HEK293 (cell line): ENCODE measurements around the gene DICER1.

Source experiments
- CTCF ChIA-PET: fragments of 350-600 bp; formaldehyde crosslinking; extraction: SDS; loops from one replicate; lab custom pipeline; 2021; ENCODE audit warnings: antibody characterized with exemption; lab: Yijun Ruan, JAX
- POLR2A ChIA-PET: fragments of 300-600 bp; formaldehyde crosslinking; extraction: SDS; loops from one replicate; lab custom pipeline; 2020; ENCODE audit warnings: antibody characterized with exemption, inconsistent platforms; lab: Yijun Ruan, JAX
- H3K27ac ChIP-seq: fragments of 200-500 bp; sonication (Bioruptor generic); 2 replicates; pipeline ENCODE4 v1.5.1; 2014; ENCODE audit warnings: low read depth, low read length, control low read depth, inconsistent platforms; ENCODE audit errors: extremely low read depth
- H3K36me3 ChIP-seq, 2 experiments: fragments of 200-500 bp in 1 of 2; sonication (Bioruptor generic) in 1 of 2; 1 replicate in 1 of 2; 2 replicates in 1 of 2; pipeline ENCODE4 v1.5.1; 2014 to 2017; ENCODE audit warnings: inconsistent platforms in 2 of 2, low read length in 2 of 2; ENCODE audit not compliant: control insufficient read depth in 2 of 2, insufficient read depth in 1 of 2
- H3K4me1 ChIP-seq: fragments of 200-500 bp; sonication (Bioruptor generic); 2 replicates; pipeline ENCODE4 v1.5.1; 2014; ENCODE audit warnings: mild to moderate bottlenecking, low read length, inconsistent platforms; ENCODE audit not compliant: control insufficient read depth, insufficient read depth
- H3K4me3 ChIP-seq: 2 replicates; pipeline ENCODE4 v1.5.1; 2011; ENCODE audit warnings: low read depth, mild to moderate bottlenecking, control low read depth, low read length, moderate library complexity
- H3K9me3 ChIP-seq: fragments of 200-500 bp; sonication (Bioruptor generic); 2 replicates; pipeline ENCODE4 v1.5.1; 2014; ENCODE audit warnings: low read depth, low read length, inconsistent platforms; ENCODE audit not compliant: control insufficient read depth, insufficient read depth
- KLF9 ChIP-seq: fragments of 450-650 bp; formaldehyde crosslinking; IDR thresholded peaks from 2 replicates; pipeline ENCODE4 v1.5.1; 2016; ENCODE audit warnings: missing biosample characterization, missing genetic modification characterization, low read depth
- MEIS1 ChIP-seq: sonication (generic); formaldehyde crosslinking; IDR thresholded peaks from 2 replicates; pipeline ENCODE4 v1.8.1; 2022; ENCODE audit warnings: missing genetic modification reagents, mild to moderate bottlenecking, borderline replicate concordance
- PATZ1 ChIP-seq: fragments of 450-650 bp; formaldehyde crosslinking; IDR thresholded peaks from 2 replicates; pipeline ENCODE4 v1.5.1; 2016; ENCODE audit warnings: missing biosample characterization, missing genetic modification characterization
- PRDM2 ChIP-seq: fragments of 450-650 bp; formaldehyde crosslinking; IDR thresholded peaks from 2 replicates; pipeline ENCODE4 v1.5.1; 2016; ENCODE audit warnings: missing biosample characterization, missing genetic modification characterization, borderline replicate concordance
- SP2 ChIP-seq: fragments of 450-650 bp; formaldehyde crosslinking; IDR thresholded peaks from 2 replicates; pipeline ENCODE4 v1.5.1; 2016; ENCODE audit warnings: missing biosample characterization, missing genetic modification characterization
- TRIM28 ChIP-seq: IDR thresholded peaks from 2 replicates; pipeline ENCODE4 v1.6.1; 2011; ENCODE audit warnings: low read length, control low read depth, borderline replicate concordance
- ZBTB17 ChIP-seq: fragments of 450-650 bp; formaldehyde crosslinking; IDR thresholded peaks from 2 replicates; pipeline ENCODE4 v1.5.1; 2016; ENCODE audit warnings: missing biosample characterization, missing genetic modification characterization
- ZBTB7A ChIP-seq: fragments of 450-650 bp; formaldehyde crosslinking; IDR thresholded peaks from 2 replicates; pipeline ENCODE4 v1.5.1; 2016; ENCODE audit warnings: low read depth, missing biosample characterization, missing genetic modification characterization
- ZBTB8A ChIP-seq: fragments of 450-650 bp; formaldehyde crosslinking; IDR thresholded peaks from 2 replicates; pipeline ENCODE4 v1.5.1; 2016; ENCODE audit warnings: missing biosample characterization, missing genetic modification characterization
- ZNF10 ChIP-seq: fragments of 450-650 bp; formaldehyde crosslinking; IDR thresholded peaks from 2 replicates; pipeline ENCODE4 v1.5.1; 2017; ENCODE audit warnings: missing biosample characterization, missing genetic modification characterization
- ZNF175 ChIP-seq: fragments of 450-650 bp; formaldehyde crosslinking; IDR thresholded peaks from 2 replicates; pipeline ENCODE4 v1.5.1; 2016; ENCODE audit warnings: missing biosample characterization, missing genetic modification characterization
- ZNF23 ChIP-seq: fragments of 450-650 bp; formaldehyde crosslinking; IDR thresholded peaks from 2 replicates; pipeline ENCODE4 v1.5.1; 2016; ENCODE audit warnings: missing biosample characterization, missing genetic modification characterization, borderline replicate concordance
- ZNF394 ChIP-seq: fragments of 450-650 bp; formaldehyde crosslinking; IDR thresholded peaks from 2 replicates; pipeline ENCODE4 v1.5.1; 2016; ENCODE audit warnings: missing biosample characterization, missing genetic modification characterization, mild to moderate bottlenecking, moderate library complexity, borderline replicate concordance
- ZNF585B ChIP-seq: fragments of 450-650 bp; formaldehyde crosslinking; IDR thresholded peaks from 2 replicates; pipeline ENCODE4 v1.5.1; 2016; ENCODE audit warnings: missing biosample characterization, missing genetic modification characterization
- ZNF596 ChIP-seq: fragments of 450-650 bp; IDR thresholded peaks from 2 replicates; pipeline ENCODE4 v1.5.0; 2018; ENCODE audit warnings: missing biosample characterization, mild to moderate bottlenecking, missing genetic modification characterization, moderate library complexity
- ZNF707 ChIP-seq: fragments of 450-650 bp; formaldehyde crosslinking; IDR thresholded peaks from 2 replicates; pipeline ENCODE4 v1.5.1; 2016; ENCODE audit warnings: missing biosample characterization, missing genetic modification characterization
- ZNF792 ChIP-seq: fragments of 450-650 bp; formaldehyde crosslinking; IDR thresholded peaks from 2 replicates; pipeline ENCODE4 v1.5.1; 2016; ENCODE audit warnings: missing biosample characterization, missing genetic modification characterization
- TF ChIP-seq, protein P1 (sequence below): fragments of 450-650 bp; formaldehyde crosslinking; IDR thresholded peaks from 2 replicates; pipeline ENCODE4 v1.5.1; 2016; ENCODE audit warnings: missing biosample characterization, missing genetic modification characterization
- TF ChIP-seq, protein P2 (sequence below): fragments of 450-650 bp; formaldehyde crosslinking; IDR thresholded peaks from 2 replicates; pipeline ENCODE4 v1.5.1; 2017; ENCODE audit warnings: missing biosample characterization, missing genetic modification characterization
- TF ChIP-seq, protein P3 (sequence below): fragments of 450-650 bp; formaldehyde crosslinking; IDR thresholded peaks from 2 replicates; pipeline ENCODE4 v1.5.1; 2016; ENCODE audit warnings: missing biosample characterization, missing genetic modification characterization, borderline replicate concordance

DICER1 gene

GRCh38 chr14:95165517-95165916 is 8.2 kb upstream of the DICER1 start (continued):
- TF ChIP-seq PRDM2 (tag by site-specific recombination) (no peak), ZNF23 (tag by site-specific recombination) (no peak), ZNF10 (tag by site-specific recombination) (no peak), ZBTB17 (tag by site-specific recombination) (no peak)

DNA sequence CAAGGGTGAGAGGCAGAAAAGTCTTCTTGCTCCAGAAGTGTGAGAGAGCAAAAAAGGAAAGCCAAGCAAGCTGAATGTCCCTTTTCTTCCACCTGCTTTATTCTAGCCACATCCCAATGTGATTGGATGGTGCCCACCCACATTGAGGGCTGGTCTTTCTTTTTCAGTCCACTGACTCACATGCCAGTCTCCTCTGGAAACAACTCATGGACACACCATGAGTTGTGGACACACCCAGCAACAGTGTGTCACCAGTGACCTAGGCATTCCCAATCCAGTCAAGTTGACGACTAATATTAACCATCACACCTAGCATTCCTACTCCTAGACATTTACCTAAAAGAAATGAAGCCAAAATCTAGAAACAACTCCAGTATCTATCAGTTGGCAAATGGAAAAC is 7.2 kb upstream of the DICER1 start:
- Histone ChIP-seq H3K36me3 (no peaks in the 10 kb centered on the region), H3K9me3 (no peaks in the 10 kb centered on the region; the same call in 1 of the 2 replicates), H3K4me1 (no peaks in the 10 kb centered on the region), H3K4me3 (no peak overlapping the region), H3K27ac (no peak overlapping the region)
- TF ChIP-seq ZNF394 (tag by site-specific recombination) (no peak), ZNF707 (tag by site-specific recombination) (no peak), MEIS1 (CRISPR knock-in tag) (no peak), ZBTB7A (no peak), ZNF585B (tag by site-specific recombination) (no peak), TRIM28 (no peak), ZBTB8A (tag by site-specific recombination) (no peak), SP2 (tag by site-specific recombination) (no peak)
- TF ChIP-seq, protein P1, sequence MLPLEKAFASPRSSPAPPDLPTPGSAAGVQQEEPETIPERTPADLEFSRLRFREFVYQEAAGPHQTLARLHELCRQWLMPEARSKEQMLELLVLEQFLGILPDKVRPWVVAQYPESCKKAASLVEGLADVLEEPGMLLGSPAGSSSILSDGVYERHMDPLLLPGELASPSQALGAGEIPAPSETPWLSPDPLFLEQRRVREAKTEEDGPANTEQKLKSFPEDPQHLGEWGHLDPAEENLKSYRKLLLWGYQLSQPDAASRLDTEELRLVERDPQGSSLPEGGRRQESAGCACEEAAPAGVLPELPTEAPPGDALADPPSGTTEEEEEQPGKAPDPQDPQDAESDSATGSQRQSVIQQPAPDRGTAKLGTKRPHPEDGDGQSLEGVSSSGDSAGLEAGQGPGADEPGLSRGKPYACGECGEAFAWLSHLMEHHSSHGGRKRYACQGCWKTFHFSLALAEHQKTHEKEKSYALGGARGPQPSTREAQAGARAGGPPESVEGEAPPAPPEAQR (tag by site-specific recombination): no peak
- CTCF ChIA-PET: interaction anchor here (0.6 to 1.3 kb wide), 2 partner anchors 10 to 984 kb away, joined by 3 read pairs; no protein-coding TSS in a partner anchor
- POLR2A ChIA-PET: no interaction called here

- no peaks in the 10 kb centered on the region for H3K4me1 ChIP-seq
- H3K4me3 ChIP-seq: no peak overlapping the region
- H3K27ac ChIP-seq: no peak overlapping the region
- H3K36me3 ChIP-seq: no peaks in the 10 kb centered on the region
- CTCF ChIA-PET: no interaction called here
- POLR2A ChIA-PET: no interaction called here
- no peaks in the 10 kb centered on the region; the same call in 1 of the 2 replicates for H3K9me3 ChIP-seq
- no peak for TF ChIP-seq PATZ1 (tag by site-specific recombination)
- TF ChIP-seq ZNF175 (tag by site-specific recombination): no peak
- TF ChIP-seq ZNF792 (tag by site-specific recombination): no peak
- no peak for TF ChIP-seq KLF9 (tag by site-specific recombination)
- TF ChIP-seq, protein P2, sequence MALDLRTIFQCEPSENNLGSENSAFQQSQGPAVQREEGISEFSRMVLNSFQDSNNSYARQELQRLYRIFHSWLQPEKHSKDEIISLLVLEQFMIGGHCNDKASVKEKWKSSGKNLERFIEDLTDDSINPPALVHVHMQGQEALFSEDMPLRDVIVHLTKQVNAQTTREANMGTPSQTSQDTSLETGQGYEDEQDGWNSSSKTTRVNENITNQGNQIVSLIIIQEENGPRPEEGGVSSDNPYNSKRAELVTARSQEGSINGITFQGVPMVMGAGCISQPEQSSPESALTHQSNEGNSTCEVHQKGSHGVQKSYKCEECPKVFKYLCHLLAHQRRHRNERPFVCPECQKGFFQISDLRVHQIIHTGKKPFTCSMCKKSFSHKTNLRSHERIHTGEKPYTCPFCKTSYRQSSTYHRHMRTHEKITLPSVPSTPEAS (tag by site-specific recombination): no peak
- no peak for TF ChIP-seq ZNF596
- TF ChIP-seq, protein P3, sequence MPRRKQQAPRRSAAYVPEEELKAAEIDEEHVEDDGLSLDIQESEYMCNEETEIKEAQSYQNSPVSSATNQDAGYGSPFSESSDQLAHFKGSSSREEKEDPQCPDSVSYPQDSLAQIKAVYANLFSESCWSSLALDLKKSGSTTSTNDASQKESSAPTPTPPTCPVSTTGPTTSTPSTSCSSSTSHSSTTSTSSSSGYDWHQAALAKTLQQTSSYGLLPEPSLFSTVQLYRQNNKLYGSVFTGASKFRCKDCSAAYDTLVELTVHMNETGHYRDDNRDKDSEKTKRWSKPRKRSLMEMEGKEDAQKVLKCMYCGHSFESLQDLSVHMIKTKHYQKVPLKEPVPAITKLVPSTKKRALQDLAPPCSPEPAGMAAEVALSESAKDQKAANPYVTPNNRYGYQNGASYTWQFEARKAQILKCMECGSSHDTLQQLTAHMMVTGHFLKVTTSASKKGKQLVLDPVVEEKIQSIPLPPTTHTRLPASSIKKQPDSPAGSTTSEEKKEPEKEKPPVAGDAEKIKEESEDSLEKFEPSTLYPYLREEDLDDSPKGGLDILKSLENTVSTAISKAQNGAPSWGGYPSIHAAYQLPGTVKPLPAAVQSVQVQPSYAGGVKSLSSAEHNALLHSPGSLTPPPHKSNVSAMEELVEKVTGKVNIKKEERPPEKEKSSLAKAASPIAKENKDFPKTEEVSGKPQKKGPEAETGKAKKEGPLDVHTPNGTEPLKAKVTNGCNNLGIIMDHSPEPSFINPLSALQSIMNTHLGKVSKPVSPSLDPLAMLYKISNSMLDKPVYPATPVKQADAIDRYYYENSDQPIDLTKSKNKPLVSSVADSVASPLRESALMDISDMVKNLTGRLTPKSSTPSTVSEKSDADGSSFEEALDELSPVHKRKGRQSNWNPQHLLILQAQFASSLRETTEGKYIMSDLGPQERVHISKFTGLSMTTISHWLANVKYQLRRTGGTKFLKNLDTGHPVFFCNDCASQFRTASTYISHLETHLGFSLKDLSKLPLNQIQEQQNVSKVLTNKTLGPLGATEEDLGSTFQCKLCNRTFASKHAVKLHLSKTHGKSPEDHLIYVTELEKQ (tag by site-specific recombination): no peak
Measured at GRCh38 chr14:95163666-95164065, 6.3 kb upstream of the DICER1 start.
